B cell (primary cell): ENCODE results near the gene KCNC2.

ENCODE experiments used
- CTCF ChIP-seq: fragments of 200-600 bp; IDR thresholded peaks from one replicate; pipeline ENCODE4 v1.8.0; 2022; ENCODE audit warnings: antibody characterized with exemption, mild to moderate bottlenecking
- EZH2 ChIP-seq: IDR thresholded peaks from 2 replicates; pipeline ENCODE4 v1.6.1; 2012; ENCODE audit warnings: borderline replicate concordance, low read depth, mild to moderate bottlenecking, moderate library complexity, low read length; ENCODE audit not compliant: insufficient read depth, poor library complexity, severe bottlenecking

GRCh38 chr12:75207338-75208083 is 2.1 kb downstream of the KCNC2 start:
- TF ChIP-seq CTCF = no peak
- TF ChIP-seq EZH2 = no peak
